ENCODE results near the gene HS1BP3. TPM values are rescaled to one million over a fixed set of nuclear protein-coding genes. Genes with fewer than 3 reads are reported as not detected.

HS1BP3 gene
- total and polyA plus RNA-seq, 2 of the 13 experiments (the other 11 are each of a cell fraction or from before 2014, with no cell fraction given), result 15.2 to 22.0 TPM

DNA sequence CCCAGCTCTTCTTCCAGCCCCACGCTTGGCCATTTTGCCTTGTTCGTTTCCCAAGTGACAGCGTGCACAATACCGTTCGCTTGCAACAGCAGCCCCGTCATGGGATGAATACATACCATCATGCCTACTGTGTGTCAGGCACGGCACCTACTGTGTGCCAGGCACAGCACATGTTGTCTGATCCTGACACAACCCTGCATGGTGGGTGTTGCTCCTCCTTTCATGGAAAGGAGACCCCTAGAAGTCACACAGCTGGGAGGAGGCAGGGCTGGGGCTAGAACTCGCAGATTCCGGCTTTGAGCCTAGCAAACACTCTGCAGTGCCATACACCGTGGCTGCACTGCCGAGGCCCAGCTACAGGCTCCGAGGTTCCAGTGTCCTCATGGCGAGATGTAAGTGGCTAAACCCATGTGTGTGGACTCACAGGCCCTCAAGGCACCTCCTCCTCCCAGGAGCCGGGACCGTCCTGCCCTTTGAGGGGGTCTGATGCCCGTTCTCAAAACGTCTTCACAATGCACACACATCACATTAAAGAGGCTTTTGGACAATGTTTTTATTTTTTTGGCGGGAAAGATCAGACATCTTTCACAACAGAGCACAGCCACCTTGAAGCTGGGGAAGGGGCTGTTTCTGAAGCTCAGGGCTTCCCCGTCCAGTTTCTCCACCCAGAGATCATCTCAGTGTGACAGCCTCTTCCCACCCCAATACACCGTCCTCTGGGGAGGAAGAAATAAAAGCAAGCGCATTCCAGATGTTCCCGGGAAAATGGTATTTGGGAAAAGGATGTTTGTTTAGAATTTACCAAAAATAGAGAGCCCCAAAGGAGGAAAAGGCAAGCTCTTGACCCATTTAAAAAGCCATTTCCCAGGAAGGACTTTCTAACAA lies 64.9 kb downstream of the HS1BP3 start (continued):
- TF ChIP-seq, protein P1, sequence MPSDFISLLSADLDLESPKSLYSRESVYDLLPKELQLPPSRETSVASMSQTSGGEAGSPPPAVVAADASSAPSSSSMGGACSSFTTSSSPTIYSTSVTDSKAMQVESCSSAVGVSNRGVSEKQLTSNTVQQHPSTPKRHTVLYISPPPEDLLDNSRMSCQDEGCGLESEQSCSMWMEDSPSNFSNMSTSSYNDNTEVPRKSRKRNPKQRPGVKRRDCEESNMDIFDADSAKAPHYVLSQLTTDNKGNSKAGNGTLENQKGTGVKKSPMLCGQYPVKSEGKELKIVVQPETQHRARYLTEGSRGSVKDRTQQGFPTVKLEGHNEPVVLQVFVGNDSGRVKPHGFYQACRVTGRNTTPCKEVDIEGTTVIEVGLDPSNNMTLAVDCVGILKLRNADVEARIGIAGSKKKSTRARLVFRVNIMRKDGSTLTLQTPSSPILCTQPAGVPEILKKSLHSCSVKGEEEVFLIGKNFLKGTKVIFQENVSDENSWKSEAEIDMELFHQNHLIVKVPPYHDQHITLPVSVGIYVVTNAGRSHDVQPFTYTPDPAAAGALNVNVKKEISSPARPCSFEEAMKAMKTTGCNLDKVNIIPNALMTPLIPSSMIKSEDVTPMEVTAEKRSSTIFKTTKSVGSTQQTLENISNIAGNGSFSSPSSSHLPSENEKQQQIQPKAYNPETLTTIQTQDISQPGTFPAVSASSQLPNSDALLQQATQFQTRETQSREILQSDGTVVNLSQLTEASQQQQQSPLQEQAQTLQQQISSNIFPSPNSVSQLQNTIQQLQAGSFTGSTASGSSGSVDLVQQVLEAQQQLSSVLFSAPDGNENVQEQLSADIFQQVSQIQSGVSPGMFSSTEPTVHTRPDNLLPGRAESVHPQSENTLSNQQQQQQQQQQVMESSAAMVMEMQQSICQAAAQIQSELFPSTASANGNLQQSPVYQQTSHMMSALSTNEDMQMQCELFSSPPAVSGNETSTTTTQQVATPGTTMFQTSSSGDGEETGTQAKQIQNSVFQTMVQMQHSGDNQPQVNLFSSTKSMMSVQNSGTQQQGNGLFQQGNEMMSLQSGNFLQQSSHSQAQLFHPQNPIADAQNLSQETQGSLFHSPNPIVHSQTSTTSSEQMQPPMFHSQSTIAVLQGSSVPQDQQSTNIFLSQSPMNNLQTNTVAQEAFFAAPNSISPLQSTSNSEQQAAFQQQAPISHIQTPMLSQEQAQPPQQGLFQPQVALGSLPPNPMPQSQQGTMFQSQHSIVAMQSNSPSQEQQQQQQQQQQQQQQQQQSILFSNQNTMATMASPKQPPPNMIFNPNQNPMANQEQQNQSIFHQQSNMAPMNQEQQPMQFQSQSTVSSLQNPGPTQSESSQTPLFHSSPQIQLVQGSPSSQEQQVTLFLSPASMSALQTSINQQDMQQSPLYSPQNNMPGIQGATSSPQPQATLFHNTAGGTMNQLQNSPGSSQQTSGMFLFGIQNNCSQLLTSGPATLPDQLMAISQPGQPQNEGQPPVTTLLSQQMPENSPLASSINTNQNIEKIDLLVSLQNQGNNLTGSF (CRISPR knock-in tag; IDR thresholded peaks at IDR 0.05), result no peak
- TF ChIP-seq BORCS8-MEF2B (CRISPR knock-in tag; IDR thresholded peaks at IDR 0.05) (peak; percentile 94), TOPORS (CRISPR knock-in tag; IDR thresholded peaks at IDR 0.05) (peak; percentile 70; the same call in 1 of the 2 replicates), IKZF5 (CRISPR knock-in tag; IDR thresholded peaks at IDR 0.05) (no peak), ARID2 (CRISPR knock-in tag; IDR thresholded peaks at IDR 0.05; ENCODE audit: borderline replicate concordance) (peak; percentile 70; the same call in 1 of the 2 replicates), ZNF770 (CRISPR knock-in tag; IDR thresholded peaks at IDR 0.05) (no peak), ATF5 (CRISPR knock-in tag; IDR thresholded peaks at IDR 0.05; ENCODE audit: low read depth) (no peak), ZNF382 (CRISPR knock-in tag; IDR thresholded peaks at IDR 0.05; ENCODE audit: borderline replicate concordance) (no peak), KDM4B (CRISPR knock-in tag; IDR thresholded peaks at IDR 0.05) (peak; percentile 71; the same call in 1 of the 2 replicates), RNF219 (CRISPR knock-in tag; IDR thresholded peaks at IDR 0.05) (no peak), ZNF160 (CRISPR knock-in tag; IDR thresholded peaks at IDR 0.05) (no peak; the same call in 1 of the 2 replicates), ARNT (IDR thresholded peaks at IDR 0.05) (no peak), MEIS1 (CRISPR knock-in tag; IDR thresholded peaks at IDR 0.05; ENCODE audit: borderline replicate concordance) (peak; percentile 71; the same call in 1 of the 2 replicates), ZFP36 (IDR thresholded peaks at IDR 0.05; ENCODE audit: borderline replicate concordance, low read depth, low read length, partially characterized antibody) (no peak), KAT8 (CRISPR knock-in tag; IDR thresholded peaks at IDR 0.05) (no peak; the same call in 1 of the 2 replicates), ZMYM3 (CRISPR knock-in tag; IDR thresholded peaks at IDR 0.05) (peak; percentile 90), FOXP1 (IDR thresholded peaks at IDR 0.05) (no peak), FOXP1 (CRISPR knock-in tag; IDR thresholded peaks at IDR 0.05) (no peak)

Measured in HepG2 (cell line).